HG02763 (cell line): Measurements from ENCODE around the gene PRM3.
A peak's percentile ranks its signal among the peaks of the same experiment; 100 is the strongest.

ENCODE experiments used
- ATAC-seq: cut with Tn5 transposase; IDR thresholded peaks from one replicate; pipeline ENCODE4 v1.9.1; 2021; ENCODE audit warnings: mild to moderate bottlenecking, moderate library complexity; ENCODE audit not compliant: unreplicated experiment

The PRM3 gene, protein sequence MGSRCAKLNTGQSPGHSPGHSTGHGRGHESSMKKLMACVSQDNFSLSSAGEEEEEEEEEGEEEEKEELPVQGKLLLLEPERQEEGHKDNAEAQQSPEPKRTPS

DNA sequence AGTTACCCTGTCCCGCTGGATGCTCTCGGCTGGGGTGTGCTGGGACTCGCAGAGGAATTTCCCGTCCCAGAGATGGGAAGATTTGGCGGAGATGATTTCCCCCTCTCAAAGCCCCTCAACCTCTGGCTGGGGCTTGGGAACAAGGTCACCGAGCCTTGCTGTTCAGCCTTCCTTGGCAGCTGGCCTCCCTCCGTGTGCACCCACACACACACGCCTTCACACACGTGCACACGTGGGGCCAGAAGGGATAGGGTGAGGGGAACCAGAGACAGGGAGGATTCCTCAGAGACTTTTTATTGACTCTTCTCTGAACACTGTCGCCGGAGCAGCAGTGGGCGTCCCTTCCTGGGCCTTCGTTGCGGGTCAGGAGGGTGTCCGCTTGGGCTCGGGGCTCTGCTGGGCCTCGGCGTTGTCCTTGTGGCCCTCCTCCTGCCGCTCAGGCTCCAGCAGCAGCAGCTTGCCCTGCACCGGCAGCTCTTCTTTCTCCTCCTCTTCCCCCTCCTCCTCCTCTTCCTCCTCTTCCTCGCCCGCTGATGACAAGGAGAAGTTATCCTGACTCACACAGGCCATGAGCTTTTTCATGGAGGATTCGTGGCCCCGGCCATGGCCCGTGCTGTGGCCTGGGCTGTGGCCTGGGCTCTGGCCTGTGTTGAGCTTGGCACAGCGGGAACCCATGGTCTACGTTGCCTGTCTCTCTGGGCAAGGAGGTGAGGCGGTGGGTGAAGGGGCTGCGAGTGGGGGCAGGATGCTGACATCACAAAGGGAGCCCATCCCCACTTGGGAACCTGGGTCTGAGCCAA, at the start of gene PRM3:
TSS of gene PRM3 (minus strand) at position 709 of the 800 bp plus-strand sequence. CDS start at position 675, 34 bp downstream.
- ATAC-seq = no peak

DNA sequence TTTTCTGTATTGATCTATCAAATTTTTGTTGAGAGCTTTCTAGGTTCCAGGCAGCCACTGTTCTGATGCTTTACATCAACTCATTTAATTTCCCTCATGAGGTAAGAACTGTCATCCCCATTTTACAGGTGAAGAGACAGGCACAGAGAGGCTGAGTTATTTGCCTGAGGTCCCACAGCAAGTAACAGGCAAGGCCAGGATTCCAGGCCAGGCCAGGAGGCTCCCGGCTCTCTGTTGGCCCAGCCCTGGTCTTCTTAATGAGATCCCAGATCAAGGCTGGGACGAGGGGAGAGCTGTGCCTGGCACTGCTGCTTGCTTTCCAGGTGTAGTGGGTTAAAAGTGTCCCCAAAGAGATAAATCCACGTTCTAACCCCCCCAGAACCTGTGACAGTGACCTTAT, 49.4 kb upstream of the PRM3 start:
- ATAC-seq = no peak

DNA sequence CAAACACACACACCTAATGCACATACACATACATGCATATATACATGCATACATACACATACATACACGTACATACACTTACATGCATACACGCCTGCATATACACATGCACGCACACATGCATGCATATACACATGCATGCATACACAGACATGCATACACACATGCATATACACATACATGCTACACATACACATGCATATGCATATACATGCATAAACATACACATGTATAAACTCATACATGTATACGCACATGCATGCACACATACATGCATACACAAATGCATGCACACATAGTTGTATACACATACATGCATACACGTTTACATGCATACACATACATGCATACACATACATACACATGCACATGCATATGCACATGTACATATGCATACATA, 48.2 kb upstream of the PRM3 start:
- no peak for ATAC-seq

DNA sequence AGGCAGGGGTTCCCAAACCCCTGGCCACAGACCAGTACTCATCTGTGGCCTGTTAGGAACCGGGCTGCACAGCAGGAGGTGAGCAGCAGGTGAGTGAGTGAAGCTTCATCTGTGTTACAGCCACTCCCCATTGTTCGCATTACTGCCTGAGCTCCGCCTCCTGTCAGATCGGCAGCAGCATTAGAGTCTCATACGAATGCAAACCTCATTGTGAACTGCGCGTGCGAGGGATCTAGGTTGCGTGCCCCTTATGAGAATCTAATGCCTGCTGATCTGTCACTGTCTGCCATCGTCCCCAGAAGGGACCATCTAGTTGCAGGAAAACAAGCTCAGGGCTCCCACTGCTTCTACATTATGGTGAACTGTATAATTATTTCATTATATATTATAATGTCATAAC, 46.7 kb upstream of the PRM3 start:
- no peak for ATAC-seq

DNA sequence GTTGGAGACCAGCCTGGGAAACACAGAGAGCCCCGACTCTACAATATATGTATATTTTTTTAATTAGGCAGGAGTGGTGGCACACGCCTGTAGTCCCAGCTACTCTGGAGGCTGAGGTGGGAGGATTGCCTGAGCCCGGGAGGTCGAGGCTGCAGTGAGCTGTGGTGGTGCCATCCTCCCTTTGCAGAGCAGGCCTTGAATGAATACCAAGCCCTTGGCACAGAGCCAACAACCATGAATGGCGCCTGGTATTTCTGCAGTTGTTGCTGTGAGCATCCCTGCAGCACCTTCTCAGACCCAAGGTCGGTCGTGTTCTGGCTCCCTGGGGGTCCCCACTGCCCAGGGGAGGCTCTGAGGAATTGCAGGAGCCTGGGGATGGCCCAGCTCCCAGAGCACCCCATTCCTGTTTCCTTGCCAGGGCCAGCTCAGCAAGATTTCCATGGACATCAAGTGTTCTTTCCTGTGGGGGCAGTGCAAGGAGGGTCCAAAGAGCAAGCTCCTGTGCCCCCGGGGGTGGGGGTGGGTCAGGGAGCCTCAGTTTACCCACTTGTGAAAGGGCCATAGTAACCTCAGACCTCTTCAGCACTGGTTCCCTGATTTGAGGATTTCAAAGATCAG, 46.2 kb upstream of the PRM3 start:
- ATAC-seq = no peak

DNA sequence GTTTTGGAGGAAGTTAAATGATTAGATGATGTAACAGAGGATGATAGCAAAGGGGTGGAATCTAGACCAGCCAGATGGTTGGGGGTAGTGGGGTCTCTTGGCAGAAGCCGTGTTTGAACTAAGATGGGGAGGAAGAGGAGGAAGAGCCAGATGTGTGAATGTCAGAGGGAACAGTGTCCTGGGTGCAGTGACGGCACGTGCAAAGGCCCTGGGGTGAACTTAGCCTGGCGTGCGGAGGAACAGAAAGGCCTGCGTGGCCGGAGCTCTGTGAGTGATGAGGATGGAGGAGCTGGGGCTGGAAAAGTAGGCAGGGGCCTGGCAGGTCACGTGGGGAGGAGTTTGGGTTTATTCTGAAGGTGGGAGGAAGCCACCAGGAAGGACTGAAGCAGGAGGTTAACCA, 45.4 kb upstream of the PRM3 start:
- ATAC-seq = no peak

DNA sequence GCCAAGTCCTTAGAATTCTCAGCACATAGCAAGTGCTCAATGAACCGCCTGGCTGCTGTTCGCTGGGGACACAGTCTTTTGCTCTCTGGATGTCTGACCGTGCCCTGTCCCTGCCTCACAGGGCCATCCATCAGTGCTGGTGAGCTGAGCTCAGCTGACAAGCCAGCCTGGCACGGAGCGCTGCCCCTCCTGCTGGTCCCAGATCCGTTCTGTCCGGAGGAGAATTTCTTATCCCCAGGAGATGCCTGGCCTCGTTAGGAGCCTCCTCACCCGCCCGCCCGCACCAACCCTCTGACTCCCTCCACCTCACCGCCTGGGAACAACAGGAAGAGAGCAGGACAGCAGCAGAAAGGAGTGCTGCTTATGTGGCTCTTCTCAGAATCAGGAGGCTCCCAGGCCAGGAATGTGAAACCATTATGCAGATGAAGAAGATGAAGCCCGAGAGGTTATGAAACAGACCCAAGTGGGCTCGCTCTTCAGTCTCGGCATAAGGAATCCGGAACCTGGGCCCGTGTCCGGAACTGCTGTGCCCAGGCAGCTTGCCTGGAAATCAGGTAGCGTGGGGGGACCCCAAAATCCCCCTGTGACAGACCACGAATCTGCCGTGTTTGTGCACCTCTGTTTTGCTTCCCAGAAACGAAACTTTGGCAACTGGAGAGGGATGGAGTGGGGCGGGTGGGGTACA, 43.0 kb upstream of the PRM3 start:
- no peak for ATAC-seq

DNA sequence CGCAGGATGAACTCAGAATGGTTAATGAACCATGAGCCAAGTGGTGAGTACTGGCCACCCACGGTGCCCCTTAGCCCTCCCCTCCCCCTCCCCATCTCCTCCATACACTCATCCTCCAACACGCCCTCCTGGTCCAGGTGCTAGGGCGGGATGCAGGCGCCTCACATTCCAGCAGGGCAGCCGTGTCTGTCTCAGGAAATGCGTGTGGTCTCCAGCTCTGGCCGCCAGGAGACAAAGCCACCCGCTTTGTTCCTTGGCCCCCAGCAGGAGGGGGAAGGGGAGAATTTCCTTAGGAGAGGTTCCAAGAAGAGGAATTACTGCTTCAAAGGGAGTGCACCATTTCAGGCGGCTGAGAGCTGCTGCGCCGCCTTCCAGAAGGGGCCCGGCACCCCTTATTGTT, 42.1 kb upstream of the PRM3 start:
- ATAC-seq = no peak

DNA sequence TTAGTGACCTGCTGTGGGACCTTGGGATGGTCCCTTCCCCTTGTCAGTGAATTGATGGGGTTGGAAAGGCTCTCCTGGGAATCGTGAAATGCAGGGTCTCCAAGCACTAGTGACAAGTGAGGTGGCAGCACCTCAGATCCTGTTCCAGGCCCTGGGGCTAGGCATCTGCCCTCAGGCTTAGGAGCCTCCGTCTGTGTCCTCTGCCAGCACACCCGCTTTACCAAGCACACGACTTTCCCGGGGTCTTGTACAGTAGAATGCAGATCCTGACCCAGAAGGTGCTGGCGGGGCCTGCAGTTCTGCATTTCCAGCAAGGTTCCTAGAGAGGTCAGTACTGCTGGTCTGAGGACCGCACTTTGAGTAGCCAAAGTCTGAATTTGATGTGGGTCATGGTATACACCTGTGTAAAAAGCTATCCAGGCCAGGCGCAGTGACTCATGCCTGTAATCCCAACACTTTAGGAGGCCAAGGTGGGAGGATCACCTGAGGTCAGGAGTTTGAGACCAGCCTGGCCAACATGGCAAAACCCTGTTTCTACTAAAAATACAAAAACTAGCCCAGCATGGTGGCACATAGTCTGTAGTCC, 41.0 kb upstream of the PRM3 start:
- ATAC-seq = no peak

DNA sequence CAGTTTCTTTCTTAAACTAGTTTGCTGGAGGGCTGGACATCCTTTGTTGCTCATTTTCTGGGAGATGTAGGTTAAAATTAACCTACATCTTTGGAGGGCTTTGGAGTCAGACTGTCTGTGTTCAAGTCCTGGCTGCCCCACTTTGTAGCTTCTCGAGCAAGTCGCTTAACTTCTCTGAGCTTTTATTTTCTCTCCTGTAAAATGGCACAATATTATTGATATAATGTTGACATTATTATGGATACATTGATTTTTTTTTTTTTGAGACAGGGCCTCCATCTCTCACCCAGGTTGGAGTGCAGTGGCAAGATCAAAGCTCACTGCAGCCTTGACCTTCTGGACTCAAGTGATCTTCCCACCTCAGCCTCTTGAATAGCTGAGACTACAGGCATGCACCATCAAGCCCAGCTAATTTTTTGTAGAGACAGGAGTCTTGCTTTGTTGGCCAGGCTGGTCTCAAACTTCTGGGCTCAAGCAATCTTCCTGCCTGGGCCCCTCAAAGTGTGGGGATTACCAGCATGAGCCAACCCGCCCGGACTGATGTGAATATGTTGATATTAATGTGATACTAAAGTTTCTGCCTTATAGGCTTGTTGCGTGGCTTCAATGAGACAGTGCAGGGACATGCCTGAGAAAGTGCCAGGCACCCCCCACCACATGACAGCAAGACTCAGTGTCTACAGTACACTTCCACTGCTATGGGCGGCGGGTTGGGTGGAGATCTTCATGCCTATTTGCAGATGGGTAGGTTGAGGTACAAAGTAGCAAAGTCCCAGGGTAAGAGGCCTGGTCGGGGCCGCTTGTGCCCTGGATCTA, 40.3 kb upstream of the PRM3 start:
- ATAC-seq = no peak

DNA sequence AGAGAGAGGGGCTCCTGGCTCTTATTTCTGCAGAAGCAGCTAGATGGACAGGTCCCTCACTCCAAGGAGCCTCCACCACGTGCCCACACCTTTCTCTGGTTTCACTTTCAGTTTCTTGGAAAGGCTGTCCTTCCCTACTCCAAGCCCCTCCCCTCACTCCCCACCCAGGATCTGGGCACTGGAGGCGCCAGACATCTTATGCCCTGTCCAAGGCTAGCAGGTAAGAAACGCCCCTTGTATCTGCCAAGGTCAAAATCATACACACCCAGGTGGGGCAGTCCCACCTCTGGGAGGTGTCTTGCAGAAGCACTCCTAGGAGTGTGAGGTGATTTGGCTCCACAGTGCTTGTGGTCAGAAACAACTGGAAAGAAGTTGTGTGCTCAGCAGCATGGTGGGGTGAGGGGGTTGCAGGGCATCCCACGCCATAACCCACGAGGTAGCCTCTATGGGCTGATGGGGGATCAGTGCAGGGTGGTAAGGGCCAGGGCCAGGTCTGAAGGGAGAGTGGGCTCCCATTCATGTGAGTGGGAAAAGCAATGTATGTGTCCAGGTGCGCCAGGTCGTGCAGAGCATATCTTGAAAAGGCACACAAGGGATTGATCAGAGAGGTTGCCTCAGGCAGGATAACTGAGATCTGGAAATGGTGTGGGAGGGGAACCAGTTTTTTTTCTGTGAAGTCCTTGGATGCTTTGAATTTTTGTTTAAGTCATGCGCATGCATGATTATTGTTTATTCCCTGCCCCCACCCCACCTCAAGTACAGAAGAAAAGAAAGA, 39.5 kb upstream of the PRM3 start:
- no peak for ATAC-seq

DNA sequence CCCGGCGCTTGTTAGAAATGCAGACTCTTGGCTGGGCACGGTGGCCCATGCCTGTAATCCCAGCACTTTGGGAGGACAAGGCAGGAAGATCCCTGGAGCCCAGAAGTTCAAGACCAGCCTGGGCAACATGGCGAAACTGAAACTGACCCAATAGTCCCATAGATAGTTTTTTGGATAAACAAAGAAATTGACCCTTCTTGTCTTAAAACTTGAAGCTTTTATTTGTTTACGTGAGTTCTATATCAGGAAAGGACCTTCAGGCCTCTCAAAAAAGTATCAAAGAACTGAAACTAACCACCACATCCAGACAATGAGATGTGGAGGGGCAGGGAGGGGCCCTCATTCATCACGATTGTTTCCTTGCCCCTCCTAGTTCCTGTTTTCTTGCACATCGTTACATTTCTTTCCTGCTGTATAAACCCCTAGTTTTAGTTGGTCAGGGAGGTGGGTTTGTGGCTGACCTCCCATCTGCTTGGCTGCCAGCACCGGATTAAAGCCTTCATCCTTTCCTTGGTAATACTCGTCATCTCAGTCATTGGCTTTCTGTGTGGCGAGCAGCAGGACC, 37.6 kb upstream of the PRM3 start:
- peak; percentile 39 for ATAC-seq

DNA sequence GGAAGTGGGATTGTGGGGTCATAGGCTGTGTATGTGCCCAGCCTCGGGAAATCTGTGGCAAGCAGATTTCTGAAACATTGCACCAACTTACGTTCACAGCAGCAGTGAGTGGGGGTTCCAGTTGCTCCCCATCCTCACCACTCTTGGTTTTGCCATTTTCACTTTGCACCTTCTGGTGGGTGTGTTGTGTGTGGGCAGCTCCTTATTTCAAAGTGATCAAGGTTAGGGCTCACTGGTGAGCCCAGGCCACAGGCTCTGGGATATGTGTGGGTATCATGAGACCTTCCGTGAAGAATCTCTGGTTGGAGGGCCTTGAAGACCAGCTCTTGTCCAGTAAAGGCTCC, 37.2 kb upstream of the PRM3 start:
- no peak for ATAC-seq

DNA sequence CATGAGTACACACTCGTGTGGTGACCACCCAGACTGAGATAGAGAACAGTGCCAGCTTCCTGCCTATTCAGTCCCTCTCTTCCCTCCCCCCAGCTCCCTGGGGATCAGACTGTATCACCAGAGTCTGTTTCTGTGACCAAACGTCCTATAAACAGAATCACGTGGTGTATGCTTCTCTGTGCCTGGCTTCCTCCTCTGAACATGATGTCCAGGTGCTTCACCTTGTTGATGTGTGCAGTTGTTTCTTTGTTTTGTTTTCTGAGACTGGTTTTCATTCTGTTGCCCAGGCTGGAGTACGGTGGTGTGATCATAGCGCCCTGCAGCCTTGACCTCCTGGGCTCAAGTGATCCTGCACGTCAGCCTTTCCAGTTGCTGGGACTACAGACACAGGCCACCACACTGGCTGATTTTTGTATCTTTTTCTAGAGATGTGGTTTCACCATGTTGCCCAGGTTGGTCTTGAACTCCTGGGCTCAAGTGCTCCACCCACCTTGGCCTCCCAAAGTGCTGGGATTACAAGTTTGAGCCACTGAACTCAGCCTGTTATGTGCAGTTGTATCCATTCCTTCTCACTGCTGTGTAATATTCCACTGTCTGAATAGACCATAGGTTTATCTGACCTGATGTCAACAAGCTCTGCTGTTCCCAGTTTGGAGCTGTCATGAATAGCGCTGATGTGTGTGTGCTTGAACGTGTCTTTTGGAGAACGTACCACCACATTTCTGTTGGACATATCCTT, 36.6 kb upstream of the PRM3 start:
- peak; percentile 45 for ATAC-seq

DNA sequence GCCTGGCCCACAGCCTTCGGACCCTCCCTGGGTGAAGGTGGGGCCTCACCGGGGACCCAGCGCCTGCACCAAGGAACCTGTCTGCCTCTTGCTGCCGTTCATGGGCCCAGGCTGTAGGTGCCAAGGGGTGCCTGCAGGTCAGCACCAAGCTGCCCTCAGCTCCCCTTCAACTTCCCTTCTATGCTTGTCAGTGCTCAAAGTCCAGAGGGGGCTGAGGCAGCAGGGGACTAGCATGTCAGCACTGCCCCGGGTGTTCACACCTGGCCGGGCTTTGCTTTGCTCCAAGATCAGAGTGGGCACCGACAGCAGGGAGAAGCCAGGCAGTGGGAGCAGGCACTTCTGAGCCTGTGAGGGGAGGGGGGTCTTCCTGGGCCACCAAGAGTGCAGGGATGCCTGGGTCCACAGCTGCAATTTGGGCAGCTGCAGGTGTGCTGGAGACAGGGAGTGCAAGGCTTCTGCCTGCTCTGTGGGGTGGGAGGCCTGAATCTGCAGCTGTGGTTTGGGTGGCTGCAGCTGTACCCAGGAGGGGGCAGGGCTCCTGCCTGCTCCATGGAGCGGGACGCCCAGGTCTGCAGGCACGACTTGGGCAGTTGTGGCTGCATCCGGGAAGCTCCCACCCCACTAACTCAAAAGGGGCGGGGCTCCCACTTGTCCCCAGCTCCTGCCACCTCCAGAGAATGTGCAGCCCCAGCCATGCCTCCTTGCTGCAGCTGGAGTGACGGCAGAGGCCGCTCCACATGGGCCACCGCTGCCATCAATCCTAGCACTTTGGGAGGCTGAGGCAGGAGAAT, 35.3 kb upstream of the PRM3 start:
- ATAC-seq = no peak

DNA sequence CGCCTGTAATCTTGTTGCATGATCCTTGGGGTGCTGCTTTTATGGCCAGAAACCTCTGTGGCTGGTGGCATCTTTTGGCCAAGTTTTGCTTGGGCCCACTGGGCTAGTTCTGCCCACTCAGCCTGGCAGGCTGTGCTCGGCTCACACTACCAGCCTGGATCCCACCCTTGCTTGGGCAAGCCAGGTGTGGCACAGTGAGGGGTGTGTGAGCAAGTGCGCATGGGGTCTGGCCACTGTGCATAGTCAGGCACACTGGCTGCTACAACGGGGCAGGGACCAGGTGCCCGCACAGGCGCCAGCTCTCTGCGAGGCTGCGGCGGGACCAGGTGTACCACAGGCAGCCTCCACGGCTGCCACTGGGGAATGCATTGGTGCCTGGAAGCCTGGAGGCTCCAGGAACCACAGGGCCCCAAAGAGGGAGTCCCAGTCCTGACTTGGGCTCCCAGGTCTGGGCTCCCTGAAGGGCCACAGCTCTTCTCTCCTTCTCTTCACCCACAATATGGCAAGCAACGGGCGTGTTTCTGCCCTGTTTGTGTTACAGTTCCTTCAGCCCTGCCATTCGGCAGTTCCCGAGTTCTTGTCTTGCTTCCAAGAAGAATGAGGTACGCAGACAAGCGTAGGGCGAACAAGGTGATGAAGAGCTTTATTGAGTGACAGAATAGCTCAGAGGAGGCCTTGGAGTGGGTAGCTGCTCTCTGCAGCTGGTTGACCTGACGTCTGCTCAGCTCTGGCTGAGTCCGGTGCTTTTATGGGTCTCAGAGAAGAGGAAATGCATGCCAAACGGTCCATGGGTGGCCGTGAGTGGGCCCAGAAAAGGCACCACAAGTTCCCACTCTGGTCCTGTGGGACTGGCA, 34.4 kb upstream of the PRM3 start:
- ATAC-seq = no peak

DNA sequence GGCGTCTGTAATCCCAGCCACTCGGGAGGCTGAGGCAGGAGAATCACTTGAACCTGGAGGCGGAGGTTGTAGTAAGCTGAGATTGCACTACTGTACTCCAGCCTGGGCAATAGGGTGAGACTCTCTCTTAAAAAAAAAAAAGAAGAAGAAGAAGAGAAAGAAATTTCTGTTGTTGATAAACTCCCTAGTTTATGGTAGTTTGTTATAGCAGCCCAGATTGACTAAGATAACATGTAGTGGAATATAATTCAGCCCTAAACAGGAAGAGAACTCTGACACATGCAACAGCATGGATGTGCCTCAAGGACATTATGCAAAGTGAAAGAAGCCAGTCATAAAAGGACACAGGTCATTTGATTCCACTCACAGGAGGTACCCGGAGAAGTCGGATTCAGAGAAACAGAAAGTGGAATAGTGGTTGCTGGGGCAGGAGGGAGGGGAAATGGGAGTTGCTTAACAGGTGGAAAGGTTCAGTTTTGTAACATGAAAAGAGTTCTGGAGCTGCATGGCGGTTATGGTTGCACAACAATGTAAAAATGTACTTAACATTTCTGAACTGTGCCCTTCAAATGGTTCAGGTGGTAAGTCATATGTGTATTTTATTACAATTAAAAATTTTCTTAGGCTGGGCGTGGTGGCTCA, 33.7 kb upstream of the PRM3 start:
- ATAC-seq = no peak
